ENCODE data around the gene ERICH2. TPM values are rescaled to one million over a fixed set of nuclear protein-coding genes. Genes with fewer than 3 reads are reported as not detected.

Gene ERICH2
- polyA plus RNA-seq, 1 experiment, result not detected

- Histone ChIP-seq H3K27me3 (ENCODE audit: control insufficient read depth, insufficient read depth, low read length) (no peaks in the 10 kb centered on the region), H3K36me3 (ENCODE audit: control insufficient read depth, insufficient read depth, low read length) (no peaks in the 10 kb centered on the region), H3K4me3 (ENCODE audit: low read depth, low read length) (no peak overlapping the region)
- ChIA-PET POLR2A (no interaction called here), CTCF (interaction anchor here (1.5 kb wide), 1 partner anchor 437 kb away, joined by 4 read pairs; no protein-coding TSS in a partner anchor)
- no peak for DNase-seq (ENCODE audit: low read depth)
- TF ChIP-seq, protein P1, sequence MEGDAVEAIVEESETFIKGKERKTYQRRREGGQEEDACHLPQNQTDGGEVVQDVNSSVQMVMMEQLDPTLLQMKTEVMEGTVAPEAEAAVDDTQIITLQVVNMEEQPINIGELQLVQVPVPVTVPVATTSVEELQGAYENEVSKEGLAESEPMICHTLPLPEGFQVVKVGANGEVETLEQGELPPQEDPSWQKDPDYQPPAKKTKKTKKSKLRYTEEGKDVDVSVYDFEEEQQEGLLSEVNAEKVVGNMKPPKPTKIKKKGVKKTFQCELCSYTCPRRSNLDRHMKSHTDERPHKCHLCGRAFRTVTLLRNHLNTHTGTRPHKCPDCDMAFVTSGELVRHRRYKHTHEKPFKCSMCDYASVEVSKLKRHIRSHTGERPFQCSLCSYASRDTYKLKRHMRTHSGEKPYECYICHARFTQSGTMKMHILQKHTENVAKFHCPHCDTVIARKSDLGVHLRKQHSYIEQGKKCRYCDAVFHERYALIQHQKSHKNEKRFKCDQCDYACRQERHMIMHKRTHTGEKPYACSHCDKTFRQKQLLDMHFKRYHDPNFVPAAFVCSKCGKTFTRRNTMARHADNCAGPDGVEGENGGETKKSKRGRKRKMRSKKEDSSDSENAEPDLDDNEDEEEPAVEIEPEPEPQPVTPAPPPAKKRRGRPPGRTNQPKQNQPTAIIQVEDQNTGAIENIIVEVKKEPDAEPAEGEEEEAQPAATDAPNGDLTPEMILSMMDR (IDR thresholded peaks at IDR 0.05; ENCODE audit: insufficient read depth, low read depth, low read length), result no peak
Observed at GRCh38 chr2:170846314-170846713, 76.1 kb downstream of the ERICH2 start.

DNA sequence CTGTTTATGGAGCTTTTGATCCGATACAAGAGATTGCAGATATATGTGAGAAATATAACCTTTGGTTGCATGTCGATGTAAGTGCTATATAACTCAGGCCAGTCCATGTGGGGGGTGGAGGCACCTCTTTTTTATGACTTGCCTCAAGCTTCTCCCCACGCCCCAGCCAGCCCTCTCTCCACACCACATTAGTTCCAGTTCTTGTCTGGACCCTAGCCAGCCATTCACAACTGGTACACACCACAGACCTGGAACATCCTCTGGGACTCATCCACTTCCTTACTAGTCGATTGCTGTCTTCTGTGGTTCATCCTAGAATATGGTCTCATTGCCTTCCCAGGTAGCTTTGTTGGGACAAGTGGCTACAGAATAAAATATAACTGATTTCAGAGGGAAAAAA, 77.5 kb downstream of the ERICH2 start:
- TF ChIP-seq, protein P1 (IDR thresholded peaks at IDR 0.05; ENCODE audit: insufficient read depth, low read depth, low read length), result no peak
- Histone ChIP-seq H3K27me3 (ENCODE audit: control insufficient read depth, insufficient read depth, low read length) (no peaks in the 10 kb centered on the region), H3K4me3 (ENCODE audit: low read depth, low read length) (no peak overlapping the region), H3K36me3 (ENCODE audit: control insufficient read depth, insufficient read depth, low read length) (no peaks in the 10 kb centered on the region)
- CTCF ChIA-PET, result interaction anchor here (1.5 kb wide), 2 partner anchors 26 to 439 kb away, joined by 4 read pairs; no protein-coding TSS in a partner anchor
- no peak for DNase-seq (ENCODE audit: low read depth)
- POLR2A ChIA-PET, result no interaction called here

Small RNAs within 50 kb of the gene (small RNA-seq; reads per million reads assigned to genes)
- not detected for gene RF00019 (ENCODE audit: insufficient read length, low read depth, low replicate concordance)

Other genes with a start within 250 kb of the ERICH2 start
- gene SP5, start 55.0 kb upstream of the ERICH2 start, polyA plus RNA-seq (2011; rRNA removed), result not detected in 2 replicates
- gene GAD1, start 46.5 kb downstream of the ERICH2 start, polyA plus RNA-seq (2011; rRNA removed), result 0.25 and 0.63 TPM in 2 replicates
- gene GORASP2, start 158.9 kb downstream of the ERICH2 start, polyA plus RNA-seq (2011; rRNA removed), result 186 and 194 TPM in 2 replicates

Data from BJ (cell line).